ENCODE measurements around the gene IFI27L2.

The IFI27L2 gene, protein sequence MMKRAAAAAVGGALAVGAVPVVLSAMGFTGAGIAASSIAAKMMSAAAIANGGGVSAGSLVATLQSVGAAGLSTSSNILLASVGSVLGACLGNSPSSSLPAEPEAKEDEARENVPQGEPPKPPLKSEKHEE

GRCh38 chr14:94129111-94129757 lies at the start of gene IFI27L2:
Gene IFI27L2 (minus strand): TSS chr14:94129604. CDS start chr14:94129564, 40 bp downstream.
- Histone ChIP-seq H3K9me3 (no peaks in the 10 kb centered on the region), H3K4me3 (peak within 1 kb of the TSS; percentile 53 to 57), H3K36me3 (peaks cover 0 to 16% (median 0%) of the 10 kb centered on the region in 3 donors), H3K27ac (peak within 1 kb of the TSS; percentile 75 to 78), H3K4me1 (peaks cover 0 to 21% (median 16%) of the 10 kb centered on the region in 4 donors), H3K27me3 (peaks cover 0 to 5% of the 10 kb centered on the region in 2 donors)
- TF ChIP-seq, protein P1, sequence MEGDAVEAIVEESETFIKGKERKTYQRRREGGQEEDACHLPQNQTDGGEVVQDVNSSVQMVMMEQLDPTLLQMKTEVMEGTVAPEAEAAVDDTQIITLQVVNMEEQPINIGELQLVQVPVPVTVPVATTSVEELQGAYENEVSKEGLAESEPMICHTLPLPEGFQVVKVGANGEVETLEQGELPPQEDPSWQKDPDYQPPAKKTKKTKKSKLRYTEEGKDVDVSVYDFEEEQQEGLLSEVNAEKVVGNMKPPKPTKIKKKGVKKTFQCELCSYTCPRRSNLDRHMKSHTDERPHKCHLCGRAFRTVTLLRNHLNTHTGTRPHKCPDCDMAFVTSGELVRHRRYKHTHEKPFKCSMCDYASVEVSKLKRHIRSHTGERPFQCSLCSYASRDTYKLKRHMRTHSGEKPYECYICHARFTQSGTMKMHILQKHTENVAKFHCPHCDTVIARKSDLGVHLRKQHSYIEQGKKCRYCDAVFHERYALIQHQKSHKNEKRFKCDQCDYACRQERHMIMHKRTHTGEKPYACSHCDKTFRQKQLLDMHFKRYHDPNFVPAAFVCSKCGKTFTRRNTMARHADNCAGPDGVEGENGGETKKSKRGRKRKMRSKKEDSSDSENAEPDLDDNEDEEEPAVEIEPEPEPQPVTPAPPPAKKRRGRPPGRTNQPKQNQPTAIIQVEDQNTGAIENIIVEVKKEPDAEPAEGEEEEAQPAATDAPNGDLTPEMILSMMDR (IDR thresholded peaks at IDR 0.05) = peak; percentile 30 to 42
- peak; percentile 74 to 88 for DNase-seq
- intact Hi-C loops (cut with DNase I; ENCODE audit: low total_unique reads) = no loop called here

- Histone ChIP-seq H3K36me3 (no peaks in the 10 kb centered on the region), H3K4me1 (peaks cover 6 to 22% (median 18%) of the 10 kb centered on the region in 4 donors), H3K4me3 (no peak overlapping the region), H3K9me3 (no peaks in the 10 kb centered on the region), H3K27me3 (peaks cover 3 to 47% of the 10 kb centered on the region in 2 donors), H3K27ac (no peak overlapping the region)
- DNase-seq = no peak
- TF ChIP-seq, protein P1 (IDR thresholded peaks at IDR 0.05) = no peak
- intact Hi-C loops (cut with DNase I; ENCODE audit: low total_unique reads) = no loop called here
These were observed 48.4 kb upstream of the IFI27L2 start for GRCh38 chr14:94177806-94178205.

- H3K27me3 ChIP-seq = peaks cover 3 to 54% of the 10 kb centered on the region in 2 donors
These were observed 47.4 kb upstream of the IFI27L2 start for GRCh38 chr14:94176808-94177207.

GRCh38 chr14:94175747-94176146 lies 46.3 kb upstream of the IFI27L2 start:
- Histone ChIP-seq H3K4me3 (no peak overlapping the region), H3K27me3 (peaks cover 3 to 55% of the 10 kb centered on the region in 2 donors), H3K27ac (no peak overlapping the region)

More at GRCh38 chr14:94176808-94177207, 47.4 kb upstream of the IFI27L2 start:
- no peak overlapping the region for H3K4me3 ChIP-seq
- no peak overlapping the region for H3K27ac ChIP-seq
- H3K9me3 ChIP-seq = no peaks in the 10 kb centered on the region
- no peak for DNase-seq
- TF ChIP-seq, protein P1 (IDR thresholded peaks at IDR 0.05) = no peak
- no peaks in the 10 kb centered on the region for H3K36me3 ChIP-seq
- intact Hi-C loops (cut with DNase I; ENCODE audit: low total_unique reads) = no loop called here
- H3K4me1 ChIP-seq = peaks cover 6 to 22% (median 18%) of the 10 kb centered on the region in 4 donors

GRCh38 chr14:94175011-94175745 lies 45.8 kb upstream of the IFI27L2 start:
- peak overlapping the region; percentile 53 to 68 for H3K4me3 ChIP-seq
- intact Hi-C loops (cut with DNase I; ENCODE audit: low total_unique reads) = no loop called here
- DNase-seq = no peak
- peaks cover 3 to 58% of the 10 kb centered on the region in 2 donors for H3K27me3 ChIP-seq
- TF ChIP-seq, protein P1 (IDR thresholded peaks at IDR 0.05) = no peak
- H3K27ac ChIP-seq = no peak overlapping the region
- no peaks in the 10 kb centered on the region for H3K36me3 ChIP-seq
- peaks cover 6 to 22% (median 18%) of the 10 kb centered on the region in 4 donors for H3K4me1 ChIP-seq
- H3K9me3 ChIP-seq = no peaks in the 10 kb centered on the region

More at GRCh38 chr14:94175747-94176146, 46.3 kb upstream of the IFI27L2 start:
- Histone ChIP-seq H3K9me3 (no peaks in the 10 kb centered on the region), H3K36me3 (no peaks in the 10 kb centered on the region), H3K4me1 (peaks cover 6 to 22% (median 18%) of the 10 kb centered on the region in 4 donors)
- TF ChIP-seq, protein P1 (IDR thresholded peaks at IDR 0.05) = no peak
- intact Hi-C loops (cut with DNase I; ENCODE audit: low total_unique reads) = no loop called here
- no peak for DNase-seq
